ENCODE data around the gene CDC42BPG. TPM values are rescaled to one million over a fixed set of nuclear protein-coding genes. Genes with fewer than 3 reads are reported as not detected.

CDC42BPG gene
- total and polyA plus RNA-seq, 9 of the 15 experiments (the other 6 are each of a cell fraction or from before 2014, with no cell fraction given) = 0.04 to 8.8 (median 2.1) TPM

- TF ChIP-seq ARID3A (IDR thresholded peaks at IDR 0.05; ENCODE audit: borderline replicate concordance, low read depth, low read length) (peak; percentile 51; the same call in 1 of the 2 replicates), ZNF23 (CRISPR knock-in tag; IDR thresholded peaks at IDR 0.05) (no peak), DEAF1 (CRISPR knock-in tag; IDR thresholded peaks at IDR 0.05) (0 out of 2 replicates have a peak, but pooled peaks have one; percentile 14), HDAC2 (IDR thresholded peaks at IDR 0.05) (peak; percentile 88), EZH2 (IDR thresholded peaks at IDR 0.05; ENCODE audit: borderline replicate concordance, low read depth, low read length) (no peak), NCOR1 (IDR thresholded peaks at IDR 0.05) (peak; percentile 80), MNT (conservative IDR thresholded peaks at IDR 0.05) (peak; percentile 91 to 95), DDX20 (tag; IDR thresholded peaks at IDR 0.05; ENCODE audit: low read depth) (no peak), FOXK1 (CRISPR knock-in tag; IDR thresholded peaks at IDR 0.05; ENCODE audit: borderline replicate concordance) (peak; percentile 86; the same call in 1 of the 2 replicates), ZC3H11A (IDR thresholded peaks at IDR 0.05; ENCODE audit: low read depth, low read length) (no peak), ATF7 (IDR thresholded peaks at IDR 0.05) (peak; percentile 89), NFYB (IDR thresholded peaks at IDR 0.05; ENCODE audit: extremely low read depth, insufficient read length) (no peak), RFX5 (IDR thresholded peaks at IDR 0.05; ENCODE audit: low read depth, low read length) (no peak), ZNF41 (CRISPR knock-in tag; conservative IDR thresholded peaks at IDR 0.05) (0 out of 2 replicates have a peak, but pooled peaks have one; percentile 17), MAFF (IDR thresholded peaks at IDR 0.05; ENCODE audit: low read length) (peak; percentile 65; the same call in 1 of the 2 replicates), ZNF639 (CRISPR knock-in tag; conservative IDR thresholded peaks at IDR 0.05 in 1 of 2, IDR thresholded peaks at IDR 0.05 in 1 of 2) (peak in 1 of 2 experiments; percentile 72; a peak in 2 of 4 replicates), TCF3 (CRISPR knock-in tag; IDR thresholded peaks at IDR 0.05) (peak; percentile 80), HMBOX1 (IDR thresholded peaks at IDR 0.05) (0 out of 2 replicates have a peak, but pooled peaks have one; percentile 34)
Measured at GRCh38 chr11:64885367-64886286, 41.2 kb upstream of the CDC42BPG start (continued).

Data from K562 (cell line).